HG02623 (cell line): ENCODE data around the gene DMRTB1.

Experiments
- ATAC-seq: cut with Tn5 transposase; IDR thresholded peaks from one replicate; pipeline ENCODE4 v1.9.1; 2021; ENCODE audit warnings: moderate library complexity; ENCODE audit not compliant: unreplicated experiment

Gene DMRTB1

GRCh38 chr1:53462769-53463501 is 3.7 kb downstream of the DMRTB1 start:
- no peak for ATAC-seq

GRCh38 chr1:53463961-53464899 is 5.0 kb downstream of the DMRTB1 start:
- no peak for ATAC-seq

- ATAC-seq: no peak
Observed at GRCh38 chr1:53465023-53465957, 6.1 kb downstream of the DMRTB1 start.

- ATAC-seq: no peak
Observed at GRCh38 chr1:53467391-53467790, 8.2 kb downstream of the DMRTB1 start.

- ATAC-seq: no peak
Observed at GRCh38 chr1:53468374-53468773, 9.2 kb downstream of the DMRTB1 start.

GRCh38 chr1:53469373-53469772 is 10.2 kb downstream of the DMRTB1 start:
- ATAC-seq: no peak

GRCh38 chr1:53470155-53470554 is 11.0 kb downstream of the DMRTB1 start:
- no peak for ATAC-seq

- no peak for ATAC-seq
Observed at GRCh38 chr1:53470584-53470983, 11.4 kb downstream of the DMRTB1 start.

- no peak for ATAC-seq
Observed at GRCh38 chr1:53471000-53471399, 11.8 kb downstream of the DMRTB1 start.

GRCh38 chr1:53473463-53473862 is 14.3 kb downstream of the DMRTB1 start:
- ATAC-seq: no peak

GRCh38 chr1:53475664-53476063 is 16.5 kb downstream of the DMRTB1 start:
- no peak for ATAC-seq

- ATAC-seq: no peak
Observed at GRCh38 chr1:53476579-53476978, 17.4 kb downstream of the DMRTB1 start.

- no peak for ATAC-seq
Observed at GRCh38 chr1:53477651-53478501, 18.7 kb downstream of the DMRTB1 start.

- ATAC-seq: no peak
Observed at GRCh38 chr1:53478502-53478818, 19.3 kb downstream of the DMRTB1 start.

- no peak for ATAC-seq
Observed at GRCh38 chr1:53480678-53481077, 21.5 kb downstream of the DMRTB1 start.

GRCh38 chr1:53481456-53481855 is 22.3 kb downstream of the DMRTB1 start:
- no peak for ATAC-seq

- ATAC-seq: no peak
Observed at GRCh38 chr1:53482441-53483153, 23.4 kb downstream of the DMRTB1 start.

- no peak for ATAC-seq
Observed at GRCh38 chr1:53483170-53483569, 24.0 kb downstream of the DMRTB1 start.

GRCh38 chr1:53483656-53484055 is 24.5 kb downstream of the DMRTB1 start:
- ATAC-seq: no peak
